ENCODE measurements around the gene TNFSF9.
A peak's percentile ranks its signal among the peaks of the same experiment; 100 is the strongest.
"Not testable (repeated sequence)": the region's sequence is repeated elsewhere in the genome, so short reads cannot be mapped to it uniquely, and the experiment has no call there.

Gene TNFSF9

DNA sequence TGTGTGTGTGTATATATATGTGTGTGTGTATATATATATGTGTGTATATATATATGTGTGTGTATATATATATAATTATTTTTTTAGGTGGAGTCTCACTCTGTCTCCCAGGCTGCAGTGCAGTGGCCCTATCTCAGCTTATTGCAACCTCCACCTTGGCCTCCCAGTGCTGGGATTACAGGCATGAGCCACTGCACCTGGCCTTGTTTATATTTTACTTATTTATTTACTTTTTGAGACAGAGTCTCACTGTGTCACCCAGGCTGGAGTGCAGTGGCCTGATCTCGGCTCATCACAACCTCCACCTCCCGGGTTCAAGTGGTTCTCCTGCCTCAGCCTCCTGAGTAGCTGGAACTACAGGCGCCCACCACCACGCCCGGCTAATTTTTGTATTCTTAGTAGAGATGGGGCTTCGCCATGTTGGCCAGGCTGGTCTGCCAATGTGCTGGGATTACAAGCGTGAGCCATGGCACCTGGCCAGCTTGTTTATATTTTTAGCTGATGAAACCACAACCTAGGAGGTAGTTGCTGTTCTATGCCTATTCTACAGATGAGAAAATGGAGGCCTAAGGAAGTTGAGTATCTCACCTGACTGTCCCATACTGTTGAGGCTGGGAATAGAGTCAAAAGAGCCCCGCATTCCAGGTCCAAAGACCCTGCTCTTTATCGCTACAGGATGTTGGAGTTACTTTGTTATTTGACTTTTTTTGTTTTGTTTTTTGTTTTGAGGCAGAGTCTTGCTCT is 22.6 kb upstream of the TNFSF9 start:
- DNase-seq: not testable (repeated sequence)

DNA sequence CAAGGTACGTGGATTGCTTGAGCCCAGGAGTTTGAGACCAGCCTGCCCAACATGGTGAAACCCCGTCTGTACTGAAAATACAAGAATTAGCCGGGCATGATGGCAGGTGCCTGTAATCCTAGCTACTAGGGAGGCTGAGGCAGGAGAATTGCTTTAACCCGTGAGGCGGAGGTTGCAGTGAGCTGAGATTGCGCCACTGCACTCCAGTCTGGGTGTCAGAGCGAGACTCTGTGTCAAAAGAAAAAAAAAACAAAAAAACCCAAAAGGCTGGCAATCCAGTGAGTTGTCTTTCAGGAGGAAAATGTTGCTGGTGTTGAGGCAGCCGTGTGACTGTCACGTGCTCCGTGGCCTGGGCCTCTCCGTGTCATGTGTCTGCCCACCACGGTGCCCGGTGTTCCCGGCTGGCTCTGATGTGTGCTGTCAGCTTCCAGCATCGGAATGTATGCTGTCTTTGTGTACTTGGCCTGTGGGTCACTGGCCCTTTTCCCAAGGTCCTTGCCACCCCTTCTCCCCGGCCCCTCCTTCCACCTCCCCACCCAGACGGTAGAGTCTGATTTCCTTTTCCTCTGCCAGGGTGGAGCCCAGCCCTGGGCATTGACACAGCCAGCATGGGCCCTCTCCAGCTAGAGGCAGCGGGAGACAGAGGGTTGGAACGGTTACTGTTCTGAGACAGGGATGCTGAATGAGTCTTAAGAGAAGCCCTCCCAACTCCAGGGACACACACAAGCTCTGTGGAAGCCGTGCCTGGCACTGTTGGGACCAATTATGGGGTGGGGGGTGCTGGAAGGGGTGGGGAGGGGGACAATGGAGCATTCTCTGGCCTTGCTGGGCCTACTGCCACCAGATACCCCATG is 21.5 kb upstream of the TNFSF9 start:
- no peak for DNase-seq

DNA sequence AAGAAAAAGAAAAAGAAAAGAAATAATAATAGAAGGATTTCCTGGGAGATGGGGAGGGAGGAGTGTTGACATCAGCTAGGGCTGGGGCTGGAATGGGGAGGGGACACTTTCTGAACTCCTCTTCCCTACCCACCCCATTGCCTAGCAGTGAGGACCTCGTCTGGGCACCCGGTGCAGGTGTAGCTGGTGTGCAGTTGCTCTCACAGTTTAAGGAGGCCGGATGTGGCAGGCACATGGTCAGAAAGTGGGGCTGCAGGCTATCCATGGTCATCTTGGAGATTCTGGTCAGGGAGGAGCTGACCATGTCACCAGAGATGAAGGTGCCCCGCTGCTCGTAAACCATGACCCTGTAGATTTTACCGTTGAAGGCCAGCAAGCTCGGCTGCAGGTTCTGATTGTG is 20.2 kb upstream of the TNFSF9 start:
- no peak for DNase-seq

DNA sequence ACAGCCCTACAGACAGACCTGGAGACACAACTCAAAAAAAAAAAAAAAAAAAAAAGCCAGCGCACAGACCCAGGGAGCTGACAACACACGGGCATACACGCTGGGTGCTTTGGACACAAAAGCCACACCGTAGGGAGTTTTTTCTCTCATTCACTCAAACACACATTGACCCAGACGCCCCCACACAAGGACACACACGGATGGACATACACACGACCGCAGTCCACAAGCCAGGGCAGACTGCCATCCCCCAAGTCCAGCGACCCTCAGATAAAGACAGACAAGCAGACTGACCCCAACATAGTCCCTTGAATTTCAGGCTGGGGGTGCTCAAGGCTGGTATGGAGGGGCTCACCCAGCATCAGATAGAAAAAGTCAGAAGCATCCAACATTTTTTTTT is 16.7 kb upstream of the TNFSF9 start:
- no peak for DNase-seq

DNA sequence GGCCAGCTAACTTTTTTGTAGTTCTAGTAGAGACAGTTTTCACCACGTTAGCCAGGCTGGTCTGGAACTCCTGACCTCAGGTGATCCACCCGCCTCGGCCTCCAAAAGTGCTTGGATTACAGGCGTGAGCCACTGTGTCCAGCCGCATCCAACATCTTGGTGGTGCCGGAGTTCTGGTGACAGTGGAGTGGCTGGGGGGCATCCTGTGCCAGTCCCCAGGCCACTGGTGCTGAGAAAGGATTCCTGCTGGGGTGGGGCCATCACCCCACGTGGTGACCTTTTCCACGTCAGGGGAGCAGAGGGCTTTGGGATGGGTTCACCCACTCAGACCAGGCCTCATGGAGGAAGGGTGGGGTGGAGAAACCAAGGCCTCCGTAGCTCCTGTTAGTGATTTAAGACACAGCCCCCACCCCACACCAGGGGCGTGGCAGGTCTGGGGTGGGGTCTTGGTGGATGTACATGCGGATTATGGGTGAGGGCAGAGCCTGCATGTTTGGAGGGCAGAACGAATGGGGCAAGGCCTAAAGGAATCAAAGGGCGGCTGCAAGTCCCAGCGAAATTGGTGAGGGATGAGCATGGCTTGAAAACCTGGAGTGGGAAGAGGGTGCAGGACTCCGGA is 15.8 kb upstream of the TNFSF9 start:
- DNase-seq: no peak

DNA sequence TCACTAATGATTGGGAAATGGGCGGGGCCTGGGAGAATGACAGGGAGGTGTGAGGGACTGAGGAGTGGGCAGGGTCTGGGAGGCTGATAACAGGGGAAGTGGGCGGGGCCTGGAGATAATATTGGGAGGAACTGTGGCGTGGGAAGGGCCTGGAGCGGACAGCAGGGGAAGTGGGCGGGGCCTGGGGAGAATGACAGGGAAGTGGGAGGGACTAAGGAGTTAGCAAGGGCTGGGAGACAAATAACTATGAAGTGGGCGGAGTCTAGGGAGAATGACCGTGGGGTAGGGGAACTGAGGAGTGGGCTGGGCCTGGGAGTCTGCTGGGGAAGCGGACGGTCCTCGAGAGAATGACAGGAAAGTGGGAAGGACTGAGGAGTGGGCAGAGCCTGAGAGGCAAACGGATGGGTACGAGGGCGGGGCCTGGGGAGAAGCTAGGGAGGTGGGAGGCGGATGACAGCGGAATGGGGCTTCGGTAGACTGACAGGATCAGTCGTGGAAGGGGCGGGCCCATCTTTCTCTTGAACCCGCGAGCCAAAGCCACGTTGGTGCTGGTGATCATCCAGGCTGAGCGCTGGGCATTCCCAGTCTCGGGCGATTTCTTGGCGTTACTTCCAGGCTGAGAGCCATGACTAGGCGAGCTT is 14.7 kb upstream of the TNFSF9 start:
- DNase-seq: no peak

DNA sequence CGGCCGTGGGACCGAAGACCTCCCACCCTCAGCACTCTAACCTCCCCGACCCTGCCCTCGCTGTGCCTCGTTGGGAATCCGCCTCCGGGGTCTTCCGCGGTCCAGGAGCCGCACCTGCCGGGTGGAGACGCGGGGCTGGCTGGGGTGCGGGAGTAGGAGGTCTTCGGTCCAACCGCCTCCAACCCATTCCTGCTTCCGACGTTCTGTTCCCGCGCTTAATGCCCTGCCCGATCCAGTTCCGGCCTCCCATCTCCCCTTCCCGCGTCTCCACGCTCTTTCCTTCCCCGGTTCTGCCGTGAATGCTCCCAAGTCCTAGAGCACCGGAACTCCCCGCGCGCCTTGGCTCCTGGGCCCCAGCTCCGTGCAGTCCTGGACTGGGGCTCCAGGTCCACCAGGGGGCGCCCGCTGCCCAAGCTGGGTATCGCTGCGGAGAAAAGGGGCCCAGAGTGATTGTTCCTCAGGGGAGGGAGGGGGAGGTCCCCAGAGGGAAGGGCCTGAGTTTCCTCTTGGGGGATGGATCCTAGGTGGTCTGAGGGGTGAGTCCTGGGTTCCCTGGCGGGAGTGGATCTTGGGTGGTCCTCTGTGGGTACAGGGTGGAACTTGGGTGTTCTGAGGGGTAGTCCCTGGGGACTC is 14.1 kb upstream of the TNFSF9 start:
- peak; percentile 58 for DNase-seq

DNA sequence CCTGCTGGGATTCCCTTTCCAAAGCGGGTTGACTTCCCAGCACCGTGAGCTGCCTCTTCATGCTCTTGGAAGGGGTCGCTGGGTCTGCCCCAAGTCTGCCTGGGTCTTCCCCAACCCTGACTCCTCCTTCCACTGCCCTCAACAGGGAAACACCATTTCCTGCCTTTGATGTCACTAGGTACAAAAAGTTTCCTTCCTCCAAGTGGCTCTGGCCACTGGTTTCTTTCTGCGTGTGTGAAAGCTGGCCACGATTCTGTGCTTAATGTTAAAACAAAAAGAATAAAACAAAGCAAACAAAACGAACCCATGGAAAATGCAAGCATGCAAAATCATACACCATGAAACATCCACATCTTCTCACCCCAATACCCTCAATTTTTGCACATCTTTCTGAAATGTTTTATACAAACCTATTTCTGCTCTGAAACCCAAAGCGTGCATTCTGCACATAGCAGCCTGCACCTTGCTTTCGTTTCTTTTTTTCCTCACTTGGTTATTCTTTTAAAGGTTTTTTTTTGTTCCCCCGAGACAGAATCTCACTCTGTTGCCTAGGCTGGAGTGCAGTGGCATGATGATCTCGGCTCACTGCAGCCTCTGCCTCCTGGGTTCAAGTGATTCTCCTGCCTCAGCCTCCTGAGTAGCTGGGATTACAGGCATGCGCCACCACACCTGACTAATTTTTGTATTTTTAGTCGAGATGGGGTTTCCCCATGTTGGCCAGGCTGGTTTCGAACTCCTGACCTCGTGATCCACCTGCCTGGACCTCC is 12.5 kb upstream of the TNFSF9 start:
- DNase-seq: no peak

DNA sequence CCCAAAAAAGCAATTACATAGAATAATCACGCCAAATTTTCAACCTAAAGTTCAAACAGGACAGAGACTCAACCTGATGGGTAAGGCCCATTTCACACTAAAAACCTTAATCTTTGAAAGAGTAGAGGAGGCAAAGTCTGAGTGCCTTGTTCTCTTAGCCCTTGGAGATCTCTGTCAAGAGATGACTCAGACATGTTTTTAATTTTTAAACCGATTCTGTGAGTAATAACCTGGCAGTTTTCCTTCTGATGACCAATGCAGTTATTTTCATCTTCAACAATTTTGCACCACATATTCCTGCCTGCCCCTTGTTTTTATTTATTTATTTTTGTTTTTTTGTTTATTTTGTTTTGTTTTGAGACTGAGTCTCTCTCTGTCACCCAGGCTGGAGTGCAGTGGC is 11.5 kb upstream of the TNFSF9 start:
- DNase-seq: no peak

DNA sequence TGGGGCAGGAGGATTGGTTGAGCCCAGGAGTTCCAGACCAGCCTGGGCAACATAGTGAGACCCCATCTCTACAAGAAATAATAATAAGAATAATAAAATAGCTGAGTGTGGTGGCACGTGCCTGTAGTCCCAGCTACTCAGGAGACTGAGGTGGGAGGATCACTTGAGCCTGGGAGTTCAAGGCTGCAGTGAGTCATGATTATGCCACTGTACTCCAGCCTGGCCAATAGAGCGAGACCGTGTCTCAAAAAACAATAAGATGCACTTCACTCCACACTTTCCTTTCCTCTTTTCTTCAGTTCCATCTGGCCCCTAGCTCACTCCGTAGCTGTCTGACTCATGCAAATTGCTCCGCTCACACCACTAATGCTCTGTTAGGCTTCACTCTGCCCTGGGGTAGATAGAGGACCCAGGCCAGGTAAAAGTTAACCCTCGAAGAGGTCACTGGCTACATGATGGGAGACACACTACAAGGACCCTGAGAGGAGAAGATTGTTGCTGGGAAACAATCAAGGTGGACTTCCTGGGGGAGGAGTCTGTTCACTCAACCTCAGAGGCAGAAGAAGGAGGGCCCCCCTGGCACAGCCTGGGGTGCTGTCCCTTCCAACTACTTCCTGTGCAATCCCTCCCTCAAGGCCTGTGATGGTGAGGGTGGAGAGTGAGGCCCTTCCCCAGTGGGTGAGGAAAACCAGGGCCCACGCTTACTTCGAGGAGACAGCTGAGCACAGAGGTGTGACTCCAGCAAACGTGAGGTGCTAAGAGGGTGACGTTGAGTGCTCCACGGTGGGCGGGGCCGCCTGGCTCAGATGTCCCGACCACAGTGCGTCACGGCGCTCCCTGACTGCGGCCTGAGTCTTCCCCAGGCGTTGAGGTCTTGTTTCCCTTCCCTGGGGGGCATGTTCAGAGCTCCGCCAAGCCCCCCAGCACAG is 8.8 kb upstream of the TNFSF9 start:
- DNase-seq: no peak

DNA sequence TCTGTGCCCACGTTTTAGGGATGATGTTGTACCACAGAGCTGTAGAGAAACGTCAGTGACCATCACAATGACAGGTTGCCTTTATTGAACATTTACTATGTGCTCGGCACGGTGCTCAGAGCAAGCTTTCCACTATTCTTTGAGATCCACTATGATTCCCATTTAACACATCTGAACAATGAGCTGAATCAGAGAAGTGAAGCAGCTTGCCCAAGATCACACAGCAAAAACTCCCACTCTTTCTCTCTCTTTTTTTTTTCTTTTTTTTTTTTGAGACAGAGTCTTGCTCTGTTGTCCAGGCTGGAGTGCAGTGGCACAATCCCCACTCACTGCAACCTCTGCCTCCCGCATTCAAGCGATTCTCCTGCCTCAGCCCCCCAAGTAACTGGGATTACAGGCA is 8.1 kb upstream of the TNFSF9 start:
- no peak for DNase-seq

DNA sequence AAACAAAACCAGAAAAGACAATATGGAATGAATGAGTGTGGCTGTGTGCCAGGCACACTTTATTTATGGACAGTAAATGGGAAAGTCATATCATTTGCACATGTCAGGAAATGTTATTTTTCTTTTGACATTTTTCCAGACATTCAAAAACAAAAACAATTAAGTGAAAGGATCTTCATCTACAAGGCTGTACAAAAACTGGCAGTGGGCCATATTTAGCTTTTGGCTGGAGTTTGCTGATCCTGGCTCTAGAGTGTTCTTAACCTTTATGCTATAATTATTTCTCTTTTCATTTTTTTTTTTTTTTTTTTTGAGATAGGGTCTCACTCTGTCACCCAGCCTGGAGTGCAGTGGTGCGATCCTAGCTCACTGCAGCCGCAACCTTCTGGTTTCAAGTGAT is 6.5 kb upstream of the TNFSF9 start:
- DNase-seq: peak; percentile 22

DNA sequence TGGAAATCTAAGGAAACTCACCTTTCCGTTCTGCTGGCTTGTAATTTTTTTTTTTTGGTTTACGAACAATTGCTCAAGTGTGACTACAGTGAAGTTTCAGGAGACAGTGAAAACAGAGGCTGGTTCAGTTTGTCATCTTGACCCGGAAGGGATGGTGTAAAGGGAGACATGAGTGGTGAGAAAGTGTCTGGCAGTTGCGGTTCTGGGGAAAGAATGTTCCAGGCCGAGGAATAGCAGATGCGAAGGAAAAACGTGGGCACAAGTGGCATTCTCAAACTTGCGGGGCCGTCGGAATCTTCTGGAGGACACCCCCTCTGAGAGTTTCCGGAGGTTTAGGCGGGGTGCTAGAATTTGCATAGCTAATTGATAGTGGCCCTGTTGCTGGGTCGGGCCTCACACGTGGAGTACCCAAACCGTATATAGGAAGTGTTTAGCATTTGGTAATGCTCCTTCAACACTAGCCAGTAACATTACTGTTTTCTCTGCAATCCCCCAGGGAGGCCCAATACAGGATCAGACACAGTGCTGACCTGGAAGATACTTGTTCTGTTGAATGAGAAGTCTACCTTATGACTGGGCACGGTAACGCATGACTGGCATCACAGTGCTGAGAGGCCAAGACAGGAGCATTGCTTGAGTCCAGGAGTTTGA is 2.8 kb upstream of the TNFSF9 start:
- no peak for DNase-seq

DNA sequence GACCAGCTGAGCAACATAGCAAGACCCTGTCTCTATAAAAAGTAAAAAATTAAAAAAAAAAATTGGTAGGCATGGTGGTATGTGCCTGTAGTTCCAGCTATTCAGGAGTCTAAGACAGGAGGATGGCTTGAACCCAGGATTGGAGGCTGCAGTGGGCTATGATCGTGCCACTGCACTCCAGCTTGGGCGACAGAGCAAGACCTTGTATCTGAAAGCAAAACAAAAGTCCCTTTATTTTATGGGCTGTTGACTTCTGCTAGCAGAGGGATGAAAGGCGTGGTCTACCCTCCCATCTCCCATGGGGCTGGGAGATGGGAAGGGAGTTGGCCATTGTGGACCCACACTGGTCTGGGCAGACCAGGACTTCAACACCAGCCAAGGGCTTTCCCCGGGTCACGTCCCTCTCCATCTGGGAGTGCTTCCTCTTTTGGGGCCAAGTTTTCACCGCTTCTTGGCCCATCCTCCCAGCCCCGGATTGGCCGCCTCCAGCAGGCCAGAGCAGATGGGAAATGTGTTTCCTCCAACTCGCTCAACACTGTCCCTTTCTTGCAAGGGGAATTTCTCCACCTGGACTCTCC is 2.2 kb upstream of the TNFSF9 start:
- DNase-seq: no peak

DNA sequence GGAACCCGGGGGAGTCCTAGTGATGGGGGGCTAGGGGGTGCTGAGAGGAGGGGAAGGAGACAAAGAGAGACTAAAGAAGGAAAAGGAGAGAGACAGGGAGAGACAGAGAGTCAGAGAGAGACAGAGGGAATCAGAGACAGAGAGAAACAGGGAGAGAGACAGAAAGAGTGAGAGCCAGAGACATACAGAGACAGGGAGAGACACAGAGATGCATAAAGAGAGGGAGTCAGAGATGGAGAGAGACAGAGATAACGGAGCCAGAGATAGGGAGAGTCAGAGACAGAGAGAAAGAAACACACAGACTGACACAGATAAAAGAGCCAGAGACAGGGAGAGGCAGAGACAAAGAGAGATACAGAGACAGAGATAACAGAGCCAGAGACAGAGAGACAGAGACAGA is 1.5 kb upstream of the TNFSF9 start:
- no peak for DNase-seq

DNA sequence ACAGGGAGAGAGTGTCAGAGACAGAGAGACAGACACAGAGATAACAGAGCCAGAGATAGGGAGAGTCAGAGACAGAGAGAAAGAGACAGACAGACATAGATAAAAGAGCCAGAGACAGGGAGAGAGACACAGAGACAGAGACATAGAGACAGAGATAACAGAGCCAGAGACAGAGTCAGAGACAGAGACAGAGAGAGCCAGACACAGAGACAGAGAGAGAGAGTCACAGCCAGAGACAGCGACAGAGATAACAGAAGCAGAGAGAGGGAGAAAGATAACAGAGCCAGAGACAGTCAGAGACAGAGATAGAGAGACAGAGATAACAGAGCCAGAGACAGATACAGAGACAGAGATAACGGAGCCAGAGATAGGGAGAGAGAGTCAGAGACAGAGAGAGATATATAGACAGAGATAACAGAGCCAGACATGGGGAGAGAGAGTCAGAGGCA is 865 bp upstream of the TNFSF9 start:
- DNase-seq: no peak

DNA sequence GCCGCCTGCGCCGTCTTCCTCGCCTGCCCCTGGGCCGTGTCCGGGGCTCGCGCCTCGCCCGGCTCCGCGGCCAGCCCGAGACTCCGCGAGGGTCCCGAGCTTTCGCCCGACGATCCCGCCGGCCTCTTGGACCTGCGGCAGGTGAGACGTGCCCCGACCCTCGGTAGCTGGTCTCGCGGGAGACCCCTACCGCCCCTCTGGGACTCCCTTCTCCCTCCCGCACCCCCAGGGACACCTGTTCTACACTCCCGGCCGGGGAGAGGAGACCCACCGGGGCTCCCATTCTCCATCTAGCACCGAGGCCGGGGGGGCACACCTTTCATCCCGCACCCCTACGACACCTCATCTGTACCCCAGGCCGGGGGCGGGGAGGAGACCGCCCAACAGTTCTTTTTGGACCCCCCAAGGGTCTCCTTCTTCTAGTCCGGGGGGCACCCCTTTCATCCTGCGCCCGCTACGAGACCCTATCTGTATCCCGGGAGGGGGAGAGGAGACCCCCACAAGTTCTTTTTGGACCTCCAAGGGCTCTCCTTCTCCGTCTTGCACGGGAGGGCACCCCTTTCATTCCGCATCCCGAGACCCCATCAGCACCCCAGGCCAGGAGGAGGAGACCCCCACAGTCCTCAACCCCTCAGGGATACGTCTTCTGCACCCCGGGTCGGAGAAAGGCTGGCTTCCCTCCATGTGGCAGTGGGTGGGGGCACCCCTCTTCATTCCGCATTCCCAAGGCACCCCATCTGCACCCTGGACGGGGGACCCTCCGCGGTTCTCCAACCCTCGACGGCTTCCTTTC is 533 bp downstream of the TNFSF9 start:
- DNase-seq: no peak

DNA sequence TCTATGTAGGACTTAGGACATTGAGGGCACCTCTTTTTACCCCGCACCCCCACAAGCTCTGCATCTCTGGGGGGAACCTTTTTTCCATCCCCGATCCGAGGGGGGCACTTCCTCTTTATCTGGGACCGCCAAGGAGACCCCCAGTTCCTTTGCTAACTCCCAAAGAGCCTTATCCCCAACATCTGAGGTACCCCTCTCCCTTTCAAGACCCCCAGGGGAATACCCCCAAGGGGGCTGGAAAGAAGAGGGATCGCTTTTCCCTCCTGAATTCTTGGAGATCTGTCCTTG is 1.1 kb downstream of the TNFSF9 start:
- DNase-seq: no peak

DNA sequence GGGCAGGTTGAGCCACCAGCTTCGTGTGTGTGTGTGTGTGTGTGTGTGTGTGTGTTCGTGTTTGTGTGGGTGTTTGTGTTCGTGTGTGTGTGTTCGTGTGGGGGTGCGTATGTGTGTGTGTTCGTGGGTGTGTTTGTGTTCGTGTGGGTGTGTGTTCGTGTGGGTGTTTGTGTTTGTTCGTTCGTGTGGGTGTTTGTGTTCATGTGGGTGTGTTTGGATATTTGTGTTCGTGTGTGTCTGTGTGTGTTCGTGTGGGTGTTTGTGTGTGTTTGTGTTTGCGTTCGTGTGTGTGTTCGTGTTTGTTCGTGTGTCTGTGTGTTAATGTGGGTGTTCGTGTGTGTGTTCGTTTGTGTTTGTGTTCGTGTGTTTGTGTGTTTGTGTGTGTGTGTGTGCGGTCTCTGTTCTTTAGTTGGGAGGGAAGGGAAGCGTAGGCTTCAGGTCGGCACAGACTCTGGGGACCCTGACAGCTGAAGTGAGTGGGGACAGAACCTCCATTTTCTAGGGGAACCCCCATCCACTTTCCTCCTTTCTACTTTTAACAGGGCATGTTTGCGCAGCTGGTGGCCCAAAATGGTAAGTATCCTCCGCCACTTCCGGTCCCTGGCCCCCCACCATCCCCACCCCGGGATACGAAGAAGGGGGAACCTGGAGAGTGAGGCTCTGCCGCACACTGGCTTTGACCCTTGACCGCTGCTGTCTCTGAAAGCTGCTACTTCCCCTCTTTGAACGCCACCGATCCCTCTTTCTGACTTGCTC is 1.6 kb downstream of the TNFSF9 start:
- DNase-seq: no peak

Data from NCI-H1105 (cell line).